ENCODE measurements around the gene HEXA.
"Not testable (repeated sequence)": the region's sequence is repeated elsewhere in the genome, so short reads cannot be mapped to it uniquely, and the experiment has no call there.

The HEXA gene

GRCh38 chr15:72375846-72376581, at the start of gene HEXA:
Gene HEXA, minus strand, starts transcription at chr15:72376014. Its CDS starts 42 bp downstream, at chr15:72375972.
- DNase-seq = peak; percentile 88

GRCh38 chr15:72423256-72423655, 47.4 kb upstream of the HEXA start:
- DNase-seq = no peak

- no peak for DNase-seq
These were observed 45.7 kb upstream of the HEXA start for GRCh38 chr15:72421484-72421883.

- peak; percentile 89 for DNase-seq
These were observed 44.8 kb upstream of the HEXA start for GRCh38 chr15:72420576-72420975.

- not testable (repeated sequence) for DNase-seq
These were observed 44.0 kb upstream of the HEXA start for GRCh38 chr15:72419768-72420167.

GRCh38 chr15:72415304-72415703, 39.5 kb upstream of the HEXA start:
- no peak for DNase-seq

- DNase-seq = not testable (repeated sequence)
These were observed 37.5 kb upstream of the HEXA start for GRCh38 chr15:72413337-72413736.

- no peak for DNase-seq
These were observed 35.7 kb upstream of the HEXA start for GRCh38 chr15:72411544-72411943.

- DNase-seq = no peak
These were observed 35.3 kb upstream of the HEXA start for GRCh38 chr15:72411111-72411510.

GRCh38 chr15:72406936-72407335, 31.1 kb upstream of the HEXA start:
- no peak for DNase-seq

GRCh38 chr15:72404841-72405240, 29.0 kb upstream of the HEXA start:
- DNase-seq = no peak

- no peak for DNase-seq
These were observed 28.5 kb upstream of the HEXA start for GRCh38 chr15:72404356-72404755.

- DNase-seq = no peak
These were observed 26.9 kb upstream of the HEXA start for GRCh38 chr15:72402726-72403125.

GRCh38 chr15:72398648-72399047, 22.8 kb upstream of the HEXA start:
- DNase-seq = no peak

- peak; percentile 54 for DNase-seq
These were observed 22.2 kb upstream of the HEXA start, which contains the start of gene TMEM202 for GRCh38 chr15:72397796-72398588. Gene TMEM202, plus strand, starts transcription at chr15:72398305. Its CDS starts 22 bp downstream, at chr15:72398327.

- DNase-seq = not testable (repeated sequence)
These were observed 20.5 kb upstream of the HEXA start for GRCh38 chr15:72396331-72396730.

GRCh38 chr15:72389231-72389630, 13.4 kb upstream of the HEXA start:
- DNase-seq = no peak

- DNase-seq = no peak
These were observed 11.9 kb upstream of the HEXA start for GRCh38 chr15:72387741-72388140.

GRCh38 chr15:72382146-72382545, 6.3 kb upstream of the HEXA start:
- peak; percentile 30 for DNase-seq

- DNase-seq = no peak
These were observed 4.9 kb upstream of the HEXA start for GRCh38 chr15:72380743-72381142.

GRCh38 chr15:72379856-72380430, 4.1 kb upstream of the HEXA start:
- no peak for DNase-seq

- DNase-seq = not testable (repeated sequence)
These were observed 3.3 kb upstream of the HEXA start for GRCh38 chr15:72379106-72379505.

GRCh38 chr15:72377331-72377730, 1.5 kb upstream of the HEXA start:
- DNase-seq = no peak

GRCh38 chr15:72375501-72375845, 341 bp downstream of the HEXA start:
- peak; percentile 47 for DNase-seq
